ENCODE data around the gene SYNGR2.

SYNGR2 gene

GRCh38 chr17:78144147-78144719 is 24.1 kb upstream of the SYNGR2 start:
- Histone ChIP-seq H3K36me3 (ENCODE audit: control insufficient read depth in 4 of 4, insufficient read depth in 4 of 4, low read length in 3 of 4) (peaks cover 0 to 20% (median 14%) of the 10 kb centered on the region in 4 experiments), H3K4me3 (ENCODE audit: control insufficient read depth in 1 of 7, extremely low read depth in 1 of 7, insufficient read depth in 4 of 7, low read depth in 2 of 7, low read length in 6 of 7) (no peak overlapping the region), H3K9me3 (ENCODE audit: control extremely low read depth in 1 of 5, control insufficient read depth in 4 of 5, insufficient read depth in 2 of 5, low read depth in 1 of 5, low read length in 4 of 5) (no peaks in the 10 kb centered on the region), H3K4me1 (ENCODE audit: control extremely low read depth in 1 of 4, control insufficient read depth in 4 of 4, insufficient read depth in 4 of 4, low read length in 3 of 4) (peaks cover 5 to 67% (median 57%) of the 10 kb centered on the region in 4 experiments), H3K27me3 (replicated peaks in 2 of 5; ENCODE audit: control insufficient read depth in 4 of 5, insufficient read depth in 5 of 5, low read length in 4 of 5) (no peaks in the 10 kb centered on the region), H3K27ac (ENCODE audit: insufficient read depth in 1 of 2, low read depth in 1 of 2, low read length in 2 of 2, poor library complexity in 1 of 2, severe bottlenecking in 2 of 2) (peak overlapping the region in 1 of 2 experiments; percentile 38)
- ChIA-PET CTCF (interaction anchor here (0.6 to 2.6 kb wide), 6 partner anchors 9 to 32 kb away, joined by 3 to 14 read pairs (median 4); partner anchors contain the start of gene TMC8), POLR2A (interaction anchor here (0.6 to 1.1 kb wide), 3 partner anchors 9 to 27 kb away, joined by 3 to 5 read pairs (median 4); no protein-coding TSS in a partner anchor)
- 64% methylated on average over 9 of the region's 11 CpGs for WGBS (ENCODE audit: insufficient coverage)
- peak in 2 of 3 donors; percentile 58 to 60 for DNase-seq

- H3K27ac ChIP-seq (ENCODE audit: insufficient read depth in 1 of 2, low read depth in 1 of 2, low read length in 2 of 2, poor library complexity in 1 of 2, severe bottlenecking in 2 of 2) = peak overlapping the region in 1 of 2 experiments; percentile 34
- ChIA-PET CTCF (interaction anchor here (0.6 to 2.6 kb wide), 7 partner anchors 10 to 32 kb away, joined by 3 to 14 read pairs (median 4); partner anchors contain the start of gene TMC8), POLR2A (interaction anchor here (1.0 to 1.1 kb wide), 2 partner anchors 13 to 26 kb away, joined by 3 to 4 read pairs; no protein-coding TSS in a partner anchor)
- no peaks in the 10 kb centered on the region for H3K9me3 ChIP-seq (ENCODE audit: control extremely low read depth in 1 of 5, control insufficient read depth in 4 of 5, insufficient read depth in 2 of 5, low read depth in 1 of 5, low read length in 4 of 5)
- no peaks in the 10 kb centered on the region for H3K27me3 ChIP-seq (replicated peaks in 2 of 5; ENCODE audit: control insufficient read depth in 4 of 5, insufficient read depth in 5 of 5, low read length in 4 of 5)
- DNase-seq = no peak
- no peak overlapping the region for H3K4me3 ChIP-seq (ENCODE audit: control insufficient read depth in 1 of 7, extremely low read depth in 1 of 7, insufficient read depth in 4 of 7, low read depth in 2 of 7, low read length in 6 of 7)
- H3K36me3 ChIP-seq (ENCODE audit: control insufficient read depth in 4 of 4, insufficient read depth in 4 of 4, low read length in 3 of 4) = peaks cover 0 to 19% (median 14%) of the 10 kb centered on the region in 4 experiments
- 91% methylated on average over 16 of the region's 18 CpGs for WGBS (ENCODE audit: insufficient coverage)
- H3K4me1 ChIP-seq (ENCODE audit: control extremely low read depth in 1 of 4, control insufficient read depth in 4 of 4, insufficient read depth in 4 of 4, low read length in 3 of 4) = peaks cover 5 to 63% (median 56%) of the 10 kb centered on the region in 4 experiments
Observed at GRCh38 chr17:78144736-78145641, 23.4 kb upstream of the SYNGR2 start.

GRCh38 chr17:78146471-78146869 is 21.9 kb upstream of the SYNGR2 start:
- Histone ChIP-seq H3K27me3 (replicated peaks in 2 of 5; ENCODE audit: control insufficient read depth in 4 of 5, insufficient read depth in 5 of 5, low read length in 4 of 5) (no peaks in the 10 kb centered on the region), H3K36me3 (ENCODE audit: control insufficient read depth in 4 of 4, insufficient read depth in 4 of 4, low read length in 3 of 4) (peaks cover 0 to 14% (median 13%) of the 10 kb centered on the region in 4 experiments), H3K4me3 (ENCODE audit: control insufficient read depth in 1 of 7, extremely low read depth in 1 of 7, insufficient read depth in 4 of 7, low read depth in 2 of 7, low read length in 6 of 7) (no peak overlapping the region), H3K27ac (ENCODE audit: insufficient read depth in 1 of 2, low read depth in 1 of 2, low read length in 2 of 2, poor library complexity in 1 of 2, severe bottlenecking in 2 of 2) (peak overlapping the region in 1 of 2 experiments; percentile 37), H3K4me1 (ENCODE audit: control extremely low read depth in 1 of 4, control insufficient read depth in 4 of 4, insufficient read depth in 4 of 4, low read length in 3 of 4) (peaks cover 2 to 49% (median 46%) of the 10 kb centered on the region in 4 experiments), H3K9me3 (ENCODE audit: control extremely low read depth in 1 of 5, control insufficient read depth in 4 of 5, insufficient read depth in 2 of 5, low read depth in 1 of 5, low read length in 4 of 5) (no peaks in the 10 kb centered on the region)
- DNase-seq = no peak
- 100% methylated on average over 5 of the region's 7 CpGs for WGBS (ENCODE audit: insufficient coverage)
- POLR2A ChIA-PET = interaction anchor here (0.5 kb wide), 1 partner anchor 27 kb away, joined by 5 read pairs; no protein-coding TSS in a partner anchor
- CTCF ChIA-PET = interaction anchor here (2.5 kb wide), 1 partner anchor 16 kb away, joined by 12 read pairs; no protein-coding TSS in a partner anchor

GRCh38 chr17:78146881-78147280 is 21.5 kb upstream of the SYNGR2 start:
- Histone ChIP-seq H3K27ac (ENCODE audit: insufficient read depth in 1 of 2, low read depth in 1 of 2, low read length in 2 of 2, poor library complexity in 1 of 2, severe bottlenecking in 2 of 2) (peak overlapping the region in 1 of 2 experiments; percentile 37), H3K27me3 (replicated peaks in 2 of 5; ENCODE audit: control insufficient read depth in 4 of 5, insufficient read depth in 5 of 5, low read length in 4 of 5) (no peaks in the 10 kb centered on the region), H3K4me1 (ENCODE audit: control extremely low read depth in 1 of 4, control insufficient read depth in 4 of 4, insufficient read depth in 4 of 4, low read length in 3 of 4) (peaks cover 2 to 45% (median 43%) of the 10 kb centered on the region in 4 experiments), H3K9me3 (ENCODE audit: control extremely low read depth in 1 of 5, control insufficient read depth in 4 of 5, insufficient read depth in 2 of 5, low read depth in 1 of 5, low read length in 4 of 5) (no peaks in the 10 kb centered on the region), H3K4me3 (ENCODE audit: control insufficient read depth in 1 of 7, extremely low read depth in 1 of 7, insufficient read depth in 4 of 7, low read depth in 2 of 7, low read length in 6 of 7) (no peak overlapping the region), H3K36me3 (ENCODE audit: control insufficient read depth in 4 of 4, insufficient read depth in 4 of 4, low read length in 3 of 4) (peaks cover 0 to 10% (median 9%) of the 10 kb centered on the region in 4 experiments)
- ChIA-PET CTCF (interaction anchor here (2.0 to 2.5 kb wide), 2 partner anchors 15 to 30 kb away, joined by 5 to 12 read pairs; no protein-coding TSS in a partner anchor), POLR2A (no interaction called here)
- DNase-seq = no peak
- WGBS (ENCODE audit: insufficient coverage) = 93% methylated on average over 5 of the region's 6 CpGs

- CTCF ChIA-PET = interaction anchor here (2.0 to 2.5 kb wide), 2 partner anchors 15 to 29 kb away, joined by 5 to 12 read pairs; no protein-coding TSS in a partner anchor
- POLR2A ChIA-PET = no interaction called here
- peak in 2 of 3 donors; percentile 79 to 84 for DNase-seq
- Histone ChIP-seq H3K9me3 (ENCODE audit: control extremely low read depth in 1 of 5, control insufficient read depth in 4 of 5, insufficient read depth in 2 of 5, low read depth in 1 of 5, low read length in 4 of 5) (no peaks in the 10 kb centered on the region), H3K27me3 (replicated peaks in 2 of 5; ENCODE audit: control insufficient read depth in 4 of 5, insufficient read depth in 5 of 5, low read length in 4 of 5) (no peaks in the 10 kb centered on the region), H3K4me1 (ENCODE audit: control extremely low read depth in 1 of 4, control insufficient read depth in 4 of 4, insufficient read depth in 4 of 4, low read length in 3 of 4) (peaks cover 2 to 44% (median 41%) of the 10 kb centered on the region in 4 experiments), H3K27ac (ENCODE audit: insufficient read depth in 1 of 2, low read depth in 1 of 2, low read length in 2 of 2, poor library complexity in 1 of 2, severe bottlenecking in 2 of 2) (no peak overlapping the region), H3K36me3 (ENCODE audit: control insufficient read depth in 4 of 4, insufficient read depth in 4 of 4, low read length in 3 of 4) (peaks cover 0 to 4% (median 3%) of the 10 kb centered on the region in 4 experiments), H3K4me3 (ENCODE audit: control insufficient read depth in 1 of 7, extremely low read depth in 1 of 7, insufficient read depth in 4 of 7, low read depth in 2 of 7, low read length in 6 of 7) (no peak overlapping the region)
- 31% methylated on average over 6 of the region's 8 CpGs for WGBS (ENCODE audit: insufficient coverage)
Observed at GRCh38 chr17:78147315-78147998, 20.9 kb upstream of the SYNGR2 start.

- 75% methylated on average over 13 of the region's 14 CpGs for WGBS (ENCODE audit: insufficient coverage)
- H3K27me3 ChIP-seq (replicated peaks in 2 of 5; ENCODE audit: control insufficient read depth in 4 of 5, insufficient read depth in 5 of 5, low read length in 4 of 5) = no peaks in the 10 kb centered on the region
- POLR2A ChIA-PET = no interaction called here
- H3K4me3 ChIP-seq (ENCODE audit: control insufficient read depth in 1 of 7, extremely low read depth in 1 of 7, insufficient read depth in 4 of 7, low read depth in 2 of 7, low read length in 6 of 7) = no peak overlapping the region
- peaks cover 2 to 41% (median 39%) of the 10 kb centered on the region in 4 experiments for H3K4me1 ChIP-seq (ENCODE audit: control extremely low read depth in 1 of 4, control insufficient read depth in 4 of 4, insufficient read depth in 4 of 4, low read length in 3 of 4)
- CTCF ChIA-PET = interaction anchor here (0.6 to 2.5 kb wide), 3 partner anchors 11 to 28 kb away, joined by 3 to 12 read pairs (median 5); no protein-coding TSS in a partner anchor
- no peaks in the 10 kb centered on the region for H3K9me3 ChIP-seq (ENCODE audit: control extremely low read depth in 1 of 5, control insufficient read depth in 4 of 5, insufficient read depth in 2 of 5, low read depth in 1 of 5, low read length in 4 of 5)
- H3K36me3 ChIP-seq (ENCODE audit: control insufficient read depth in 4 of 4, insufficient read depth in 4 of 4, low read length in 3 of 4) = no peaks in the 10 kb centered on the region
- no peak overlapping the region for H3K27ac ChIP-seq (ENCODE audit: insufficient read depth in 1 of 2, low read depth in 1 of 2, low read length in 2 of 2, poor library complexity in 1 of 2, severe bottlenecking in 2 of 2)
- no peak for DNase-seq
Observed at GRCh38 chr17:78148286-78149016, 19.9 kb upstream of the SYNGR2 start.

Data from common myeloid progenitor, CD34-positive (primary cell).